SK-N-MC (cell line): ENCODE results near the gene SUPT5H.
A peak's percentile ranks its signal among the peaks of the same experiment; 100 is the strongest.

Source experiments
- EZH2 ChIP-seq: fragments of 200-600 bp; sonication (generic); IDR thresholded peaks from one replicate; pipeline ENCODE4 v1.6.1; 2017; ENCODE audit warnings: antibody characterized with exemption
- POLR2AphosphoS5 ChIP-seq: IDR thresholded peaks from 2 replicates; pipeline ENCODE4 v1.6.1; 2012; ENCODE audit warnings: mild to moderate bottlenecking, low read depth, low read length, borderline replicate concordance

GRCh38 chr19:39406656-39407409 is 38.5 kb upstream of the SUPT5H start, which contains the start of gene ZFP36:
- peak; percentile 97 for TF ChIP-seq POLR2AphosphoS5
- TF ChIP-seq EZH2: no peak
